AG04450 (cell line): Measurements from ENCODE around the gene TMEM221. TPM values are rescaled to one million over a fixed set of nuclear protein-coding genes. Genes with fewer than 3 reads are reported as not detected.
A peak's percentile ranks its signal among the peaks of the same experiment; 100 is the strongest.

ENCODE experiments used
- CTCF ChIA-PET: fragments of 300-600, 350-600 bp; formaldehyde crosslinking; extraction: SDS; loops from one replicate; lab custom pipeline; 2022; ENCODE audit warnings: antibody characterized with exemption, inconsistent platforms; lab: Charles Lee
- POLR2A ChIA-PET: fragments of 350-600 bp; formaldehyde crosslinking; extraction: SDS; loops from one replicate; lab custom pipeline; 2021; ENCODE audit warnings: antibody characterized with exemption, inconsistent platforms; lab: Yijun Ruan, JAX
- DNase-seq: peaks from one replicate; pipeline ENCODE4 v3.0.0-alpha.2; 2011; ENCODE audit warnings: low read depth, low spot score
- H3K27ac ChIP-seq: one replicate; pipeline ENCODE4 v1.5.1; 2012; ENCODE audit warnings: low read depth, low read length, control low read depth
- H3K27me3 ChIP-seq: one replicate; pipeline ENCODE4 v1.6.0; 2012; ENCODE audit warnings: low read length; ENCODE audit not compliant: control insufficient read depth, insufficient read depth
- H3K4me3 ChIP-seq: 2 replicates; pipeline ENCODE4 v1.5.1; 2011; ENCODE audit warnings: mild to moderate bottlenecking, low read depth, low read length, control low read depth
- H3K9me3 ChIP-seq: 2 replicates; pipeline ENCODE4 v1.5.1; 2012; ENCODE audit warnings: low read length; ENCODE audit not compliant: control insufficient read depth, insufficient read depth
- CTCF ChIP-seq: IDR thresholded peaks from 2 replicates; pipeline ENCODE4 v1.5.1; 2011; ENCODE audit warnings: low read depth, low read length, control low read depth, inconsistent platforms
- polyA plus RNA-seq: library from polyadenylated mRNA; depleted of rRNA; stranded (reverse); fragments of >200 nt; gene quantifications from 2 replicates; pipeline ENCODE4 v1.2.3, GENCODE V29; 2011

TMEM221 gene
- polyA plus RNA-seq, 1 experiment: 0.05 TPM

GRCh38 chr19:17447704-17448130, 751 bp downstream of the TMEM221 start:
- Histone ChIP-seq H3K27me3 (peaks cover 23% of the 10 kb centered on the region), H3K9me3 (no peaks in the 10 kb centered on the region), H3K4me3 (peak overlapping the region; percentile 31; the same call in 1 of the 2 replicates), H3K27ac (no peak overlapping the region)
- ChIA-PET POLR2A (no interaction called here), CTCF (interaction anchor here (1.2 to 1.3 kb wide), 2 partner anchors 15 to 100 kb away, joined by 3 read pairs; no protein-coding TSS in a partner anchor)
- no peak for TF ChIP-seq CTCF
- no peak for DNase-seq

- POLR2A ChIA-PET: no interaction called here
- Histone ChIP-seq H3K9me3 (no peaks in the 10 kb centered on the region), H3K27me3 (peaks cover 20% of the 10 kb centered on the region), H3K4me3 (no peak overlapping the region), H3K27ac (no peak overlapping the region)
- TF ChIP-seq CTCF: no peak
- CTCF ChIA-PET: no interaction called here
- DNase-seq: no peak
Observed at GRCh38 chr19:17445526-17446165, 2.8 kb downstream of the TMEM221 start.

- no peak for DNase-seq
- peak; percentile 36 for TF ChIP-seq CTCF
- H3K27me3 ChIP-seq: peaks cover 7% of the 10 kb centered on the region
- no peak overlapping the region for H3K4me3 ChIP-seq
- no peak overlapping the region for H3K27ac ChIP-seq
- CTCF ChIA-PET: interaction anchor here (0.6 to 1.4 kb wide), 8 partner anchors 9 to 418 kb away, joined by 3 to 7 read pairs (median 4); partner anchors contain the start of genes MVB12A and RPL18A
- H3K9me3 ChIP-seq: peaks cover 2% of the 10 kb centered on the region; the same call in 1 of the 2 replicates
- POLR2A ChIA-PET: interaction anchor here (0.6 kb wide), 1 partner anchor 49 kb away, joined by 4 read pairs; no protein-coding TSS in a partner anchor
Observed at GRCh38 chr19:17441241-17442021, 7.0 kb downstream of the TMEM221 start.

GRCh38 chr19:17436874-17437267, 11.6 kb downstream of the TMEM221 start:
- CTCF ChIA-PET: no interaction called here
- no peak for TF ChIP-seq CTCF
- H3K27ac ChIP-seq: no peak overlapping the region
- POLR2A ChIA-PET: no interaction called here
- peaks cover 5% of the 10 kb centered on the region; the same call in 1 of the 2 replicates for H3K9me3 ChIP-seq
- DNase-seq: no peak
- H3K4me3 ChIP-seq: no peak overlapping the region
- no peaks in the 10 kb centered on the region for H3K27me3 ChIP-seq
